PC-9 (cell line): ENCODE data around the gene HPS1. TPM values are rescaled to one million over a fixed set of nuclear protein-coding genes. Genes with fewer than 3 reads are reported as not detected.

Source experiments
- BruUV-seq: library from RNA; stranded (reverse); fragments of 400-500 nt; replicated peaks from 2 replicates; lab custom pipeline; 2021; lab: Mats Ljungman, UMichigan
- CTCF ChIA-PET: fragments of 300-600 bp; sonication (Branson Sonifier 250); formaldehyde crosslinking; loops from one replicate; lab custom pipeline; 2022; ENCODE audit warnings: antibody characterized with exemption; lab: Charles Lee
- POLR2A ChIA-PET: fragments of 300-600 bp; sonication (Branson Sonifier 250); formaldehyde crosslinking; loops from one replicate; lab custom pipeline; 2022; ENCODE audit warnings: antibody characterized with exemption; ENCODE audit not compliant: unreplicated experiment; lab: Charles Lee
- DNase-seq, 2 experiments: peaks; one replicate each; pipeline versions ENCODE4 v3.0.0 to v3.0.0-alpha.2; 2015 to 2022; ENCODE audit warnings: mixed read lengths in 1 of 2
- H2AFZ ChIP-seq: fragments of 200-600 bp; sonication (generic); 2 replicates; pipeline ENCODE4 v1.8.1; 2017; ENCODE audit warnings: antibody characterized with exemption
- H3F3A ChIP-seq: fragments of 200-600 bp; sonication (generic); 2 replicates; pipeline ENCODE4 v1.8.1; 2017; ENCODE audit warnings: antibody characterized with exemption, mild to moderate bottlenecking, low read depth; ENCODE audit not compliant: insufficient read depth
- H3K27ac ChIP-seq: fragments of 200-600 bp; sonication (generic); 2 replicates; pipeline ENCODE4 v1.6.1; 2016; ENCODE audit warnings: mixed run types
- H3K27me3 ChIP-seq: fragments of 200-600 bp; sonication (generic); 2 replicates; pipeline ENCODE4 v1.6.1; 2016; ENCODE audit warnings: low read depth, mixed run types; ENCODE audit not compliant: insufficient read depth
- H3K36me3 ChIP-seq: fragments of 200-600 bp; sonication (generic); 2 replicates; pipeline ENCODE4 v1.6.1; 2016; ENCODE audit warnings: low read depth, mixed run types
- H3K4me1 ChIP-seq: fragments of 200-600 bp; sonication (generic); replicated peaks from 2 replicates; pipeline ENCODE4 v1.6.1; 2016; ENCODE audit warnings: mixed run types; ENCODE audit not compliant: insufficient read depth
- H3K4me2 ChIP-seq: fragments of 200-600 bp; sonication (generic); 2 replicates; pipeline ENCODE4 v1.6.1; 2017; ENCODE audit warnings: mixed run types
- H3K4me3 ChIP-seq: fragments of 200-600 bp; sonication (generic); 2 replicates; pipeline ENCODE4 v1.6.1; 2016; ENCODE audit warnings: mixed run types
- H3K79me2 ChIP-seq: fragments of 200-600 bp; sonication (generic); 2 replicates; pipeline ENCODE4 v1.6.1; 2017; ENCODE audit warnings: low read depth, mixed run types
- H3K9me2 ChIP-seq: fragments of 200-600 bp; sonication (generic); 2 replicates; pipeline ENCODE4 v1.8.1; 2017; ENCODE audit warnings: mild to moderate bottlenecking; ENCODE audit not compliant: insufficient read depth
- H3K9me3 ChIP-seq: fragments of 200-600 bp; sonication (generic); 2 replicates; pipeline ENCODE4 v1.8.1; 2016; ENCODE audit warnings: low read depth; ENCODE audit not compliant: insufficient read depth
- H4K20me1 ChIP-seq: fragments of 200-600 bp; sonication (generic); 2 replicates; pipeline ENCODE4 v1.8.1; 2017; ENCODE audit not compliant: insufficient read depth
- EZH2 ChIP-seq: fragments of 200-600 bp; sonication (generic); IDR thresholded peaks from 2 replicates; pipeline ENCODE4 v1.8.0; 2017; ENCODE audit warnings: antibody characterized with exemption, low read depth
- intact Hi-C: fragments of 100-400 bp; cut with micrococcal nuclease; formaldehyde crosslinking; loops from one replicate; pipeline ENCODE4 v1.10.0; 2022; ENCODE audit not compliant: unreplicated experiment
- total RNA-seq: library from RNA; stranded (reverse); gene quantifications from 2 replicates; pipeline ENCODE4 v1.2.3, GENCODE V29; 2021
- TF ChIP-seq, protein P1 (sequence below): fragments of 200-600 bp; sonication (generic); conservative IDR thresholded peaks from 2 replicates; pipeline ENCODE4 v1.6.1; 2017; ENCODE audit warnings: mixed run types, antibody characterized with exemption, mild to moderate bottlenecking, moderate library complexity

Gene HPS1
- total RNA-seq, 1 experiment from 2014 or later = 43.2 TPM

GRCh38 chr10:98377536-98377935 is 69.2 kb downstream of the HPS1 start:
- ChIA-PET POLR2A (no interaction called here), CTCF (no interaction called here)
- Histone ChIP-seq H3F3A (peaks cover 19% of the 10 kb centered on the region), H3K9me2 (no peaks in the 10 kb centered on the region), H3K4me2 (no peak overlapping the region), H2AFZ (no peak overlapping the region), H3K4me3 (no peak overlapping the region), H3K27me3 (no peaks in the 10 kb centered on the region), H3K4me1 (peaks cover 47% of the 10 kb centered on the region), H3K36me3 (no peaks in the 10 kb centered on the region), H3K79me2 (no peaks in the 10 kb centered on the region), H3K27ac (no peak overlapping the region), H3K9me3 (no peaks in the 10 kb centered on the region), H4K20me1 (no peaks in the 10 kb centered on the region)
- intact Hi-C loops = no loop called here
- no TSS peak for BruUV-seq
- TF ChIP-seq, protein P1, sequence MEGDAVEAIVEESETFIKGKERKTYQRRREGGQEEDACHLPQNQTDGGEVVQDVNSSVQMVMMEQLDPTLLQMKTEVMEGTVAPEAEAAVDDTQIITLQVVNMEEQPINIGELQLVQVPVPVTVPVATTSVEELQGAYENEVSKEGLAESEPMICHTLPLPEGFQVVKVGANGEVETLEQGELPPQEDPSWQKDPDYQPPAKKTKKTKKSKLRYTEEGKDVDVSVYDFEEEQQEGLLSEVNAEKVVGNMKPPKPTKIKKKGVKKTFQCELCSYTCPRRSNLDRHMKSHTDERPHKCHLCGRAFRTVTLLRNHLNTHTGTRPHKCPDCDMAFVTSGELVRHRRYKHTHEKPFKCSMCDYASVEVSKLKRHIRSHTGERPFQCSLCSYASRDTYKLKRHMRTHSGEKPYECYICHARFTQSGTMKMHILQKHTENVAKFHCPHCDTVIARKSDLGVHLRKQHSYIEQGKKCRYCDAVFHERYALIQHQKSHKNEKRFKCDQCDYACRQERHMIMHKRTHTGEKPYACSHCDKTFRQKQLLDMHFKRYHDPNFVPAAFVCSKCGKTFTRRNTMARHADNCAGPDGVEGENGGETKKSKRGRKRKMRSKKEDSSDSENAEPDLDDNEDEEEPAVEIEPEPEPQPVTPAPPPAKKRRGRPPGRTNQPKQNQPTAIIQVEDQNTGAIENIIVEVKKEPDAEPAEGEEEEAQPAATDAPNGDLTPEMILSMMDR = no peak
- TF ChIP-seq EZH2 = no peak
- DNase-seq = no peak

DNA sequence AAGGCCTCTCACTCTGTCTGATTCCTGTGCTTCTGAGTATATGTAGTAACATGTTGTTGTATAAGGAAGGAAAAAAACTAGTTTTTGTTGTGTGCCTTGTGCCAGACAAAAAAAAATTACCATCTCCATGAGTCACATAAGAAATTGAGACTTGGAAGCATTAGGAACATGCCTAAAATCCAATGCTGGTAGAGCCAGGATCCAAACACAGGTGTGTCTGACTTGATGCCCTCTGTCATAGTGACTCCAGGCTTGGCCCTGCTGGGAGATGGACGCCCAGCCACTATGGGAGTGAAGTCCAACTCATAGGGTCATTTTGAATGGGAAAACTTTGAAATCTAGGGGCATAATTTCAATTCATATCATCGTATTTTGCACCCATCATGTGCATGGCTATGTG is 69.7 kb downstream of the HPS1 start:
- Histone ChIP-seq H3K36me3 (no peaks in the 10 kb centered on the region), H2AFZ (no peak overlapping the region), H3K27me3 (no peaks in the 10 kb centered on the region), H4K20me1 (no peaks in the 10 kb centered on the region), H3K4me3 (no peak overlapping the region), H3K4me1 (peaks cover 48% of the 10 kb centered on the region), H3F3A (peaks cover 19% of the 10 kb centered on the region), H3K27ac (peak overlapping the region; percentile 87; the same call in 1 of the 2 replicates), H3K79me2 (no peaks in the 10 kb centered on the region), H3K9me2 (no peaks in the 10 kb centered on the region), H3K9me3 (no peaks in the 10 kb centered on the region), H3K4me2 (0 out of 2 replicates have a peak overlapping the region, but pooled peaks have one; percentile 31)
- no peak for DNase-seq
- CTCF ChIA-PET = no interaction called here
- POLR2A ChIA-PET = no interaction called here
- no TSS peak for BruUV-seq
- intact Hi-C loops = no loop called here
- TF ChIP-seq EZH2 = no peak

DNA sequence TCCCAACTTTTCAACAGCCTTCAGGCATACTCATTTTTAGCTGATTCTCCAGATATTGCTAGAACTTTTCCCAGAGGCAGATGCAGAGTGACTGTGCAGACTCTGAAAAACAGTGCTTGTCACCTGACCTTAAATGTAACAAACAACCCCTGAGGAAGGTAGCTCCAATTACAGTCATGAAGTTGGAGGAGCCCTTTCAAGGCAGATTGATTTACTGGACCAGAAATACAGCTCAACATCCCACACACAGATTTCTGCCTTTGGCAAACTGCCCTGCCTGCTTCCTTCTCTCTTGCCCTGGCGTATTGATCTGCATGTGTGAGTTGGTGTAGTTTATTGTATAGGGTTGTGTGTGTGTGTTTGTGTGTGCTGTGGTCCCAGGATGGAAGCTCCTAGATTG is 70.2 kb downstream of the HPS1 start:
- H3K36me3 ChIP-seq = no peaks in the 10 kb centered on the region
- ChIA-PET POLR2A (no interaction called here), CTCF (no interaction called here)
- no peak for TF ChIP-seq EZH2
- TF ChIP-seq, protein P1 = no peak
- no peaks in the 10 kb centered on the region for H3K27me3 ChIP-seq
- peaks cover 19% of the 10 kb centered on the region for H3F3A ChIP-seq
- H4K20me1 ChIP-seq = no peaks in the 10 kb centered on the region
- no peaks in the 10 kb centered on the region for H3K9me2 ChIP-seq
- no peak overlapping the region for H3K4me3 ChIP-seq
- peaks cover 48% of the 10 kb centered on the region for H3K4me1 ChIP-seq
- no peak overlapping the region for H2AFZ ChIP-seq
- no TSS peak for BruUV-seq
- no peaks in the 10 kb centered on the region for H3K9me3 ChIP-seq
- no peaks in the 10 kb centered on the region for H3K79me2 ChIP-seq
- peak overlapping the region; percentile 31; the same call in 1 of the 2 replicates for H3K4me2 ChIP-seq
- peak overlapping the region; percentile 87; the same call in 1 of the 2 replicates for H3K27ac ChIP-seq
- intact Hi-C loops = no loop called here
- peak in 1 of 2 experiments; percentile 49 for DNase-seq
